GM18526 (cell line): ENCODE results near the gene JUP.

Experiments used
- POLR2A ChIP-seq: IDR thresholded peaks from 3 replicates; pipeline ENCODE4 v1.6.1; 2011; ENCODE audit not compliant: insufficient read length; ENCODE audit errors: extremely low read depth

JUP gene

GRCh38 chr17:41786227-41787020 lies at the start of gene JUP:
Gene JUP, minus strand, starts transcription at chr17:41786711. Its CDS starts 14,857 bp downstream, at chr17:41771854.
- no peak for TF ChIP-seq POLR2A

- TF ChIP-seq POLR2A, result peak; percentile 34
Measured at GRCh38 chr17:41835800-41836549, 49.5 kb upstream of the JUP start, which contains the start of gene NT5C3B. Gene NT5C3B, minus strand, starts transcription at chr17:41836232. Its CDS starts 39 bp downstream, at chr17:41836193.

GRCh38 chr17:41835214-41835799 lies 48.8 kb upstream of the JUP start:
- no peak for TF ChIP-seq POLR2A

- no peak for TF ChIP-seq POLR2A
Measured at GRCh38 chr17:41825175-41825845, 38.8 kb upstream of the JUP start.

- TF ChIP-seq POLR2A, result no peak
Measured at GRCh38 chr17:41824086-41824485, 37.6 kb upstream of the JUP start.

- TF ChIP-seq POLR2A, result no peak
Measured at GRCh38 chr17:41823580-41823979, 37.1 kb upstream of the JUP start.

GRCh38 chr17:41823141-41823524 lies 36.6 kb upstream of the JUP start:
- TF ChIP-seq POLR2A, result no peak

GRCh38 chr17:41822216-41823140 lies 36.0 kb upstream of the JUP start:
- TF ChIP-seq POLR2A, result no peak

GRCh38 chr17:41821776-41822175 lies 35.3 kb upstream of the JUP start:
- TF ChIP-seq POLR2A, result no peak

- no peak for TF ChIP-seq POLR2A
Measured at GRCh38 chr17:41818024-41818423, 31.5 kb upstream of the JUP start.

- no peak for TF ChIP-seq POLR2A
Measured at GRCh38 chr17:41816637-41817320, 30.3 kb upstream of the JUP start.

- no peak for TF ChIP-seq POLR2A
Measured at GRCh38 chr17:41814195-41814594, 27.7 kb upstream of the JUP start.

GRCh38 chr17:41813699-41814124 lies 27.2 kb upstream of the JUP start:
- no peak for TF ChIP-seq POLR2A
